GM19467 (cell line): ENCODE data around the gene TBL3.
"Not testable (repeated sequence)": the region's sequence is repeated elsewhere in the genome, so short reads cannot be mapped to it uniquely, and the experiment has no call there.

ENCODE experiments used
- ATAC-seq: cut with Tn5 transposase; IDR thresholded peaks from one replicate; pipeline ENCODE4 v1.9.1; 2021; ENCODE audit warnings: mild to moderate bottlenecking, moderate library complexity; ENCODE audit not compliant: unreplicated experiment

TBL3 gene

GRCh38 chr16:1942810-1943726 is 28.8 kb upstream of the TBL3 start, which contains the start of gene MSRB1:
MSRB1 (minus strand) TSS chr16:1943199; CDS start chr16:1943156, 43 bp downstream.
- peak; percentile 80 for ATAC-seq

- ATAC-seq: no peak
These were observed 27.1 kb upstream of the TBL3 start for GRCh38 chr16:1944612-1945199.

- no peak for ATAC-seq
These were observed 26.1 kb upstream of the TBL3 start for GRCh38 chr16:1945559-1946391.

GRCh38 chr16:1946495-1947368 is 25.1 kb upstream of the TBL3 start:
- ATAC-seq: no peak

GRCh38 chr16:1947369-1947670 is 24.5 kb upstream of the TBL3 start:
- ATAC-seq: no peak

GRCh38 chr16:1949507-1949906 is 22.3 kb upstream of the TBL3 start:
- no peak for ATAC-seq

DNA sequence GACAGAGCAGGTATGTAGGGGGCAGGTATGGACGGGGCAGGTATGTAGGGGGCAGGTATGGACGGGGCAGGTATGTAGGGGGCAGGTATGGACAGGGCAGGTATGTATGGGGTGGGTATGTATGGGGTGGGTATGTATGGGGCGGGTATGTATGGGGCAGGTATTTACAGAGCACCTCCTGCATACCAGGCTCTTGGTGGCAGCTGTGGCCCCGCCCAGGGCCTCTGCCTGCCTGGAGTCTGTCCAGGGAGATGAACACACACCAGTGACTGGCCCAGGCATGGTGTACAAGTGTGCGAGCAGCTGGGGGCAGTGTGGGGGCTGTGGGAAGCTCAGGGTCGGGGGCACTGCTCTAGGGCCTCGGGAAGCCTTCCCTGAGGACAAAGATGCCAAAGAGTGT is 21.8 kb upstream of the TBL3 start:
- ATAC-seq: no peak

DNA sequence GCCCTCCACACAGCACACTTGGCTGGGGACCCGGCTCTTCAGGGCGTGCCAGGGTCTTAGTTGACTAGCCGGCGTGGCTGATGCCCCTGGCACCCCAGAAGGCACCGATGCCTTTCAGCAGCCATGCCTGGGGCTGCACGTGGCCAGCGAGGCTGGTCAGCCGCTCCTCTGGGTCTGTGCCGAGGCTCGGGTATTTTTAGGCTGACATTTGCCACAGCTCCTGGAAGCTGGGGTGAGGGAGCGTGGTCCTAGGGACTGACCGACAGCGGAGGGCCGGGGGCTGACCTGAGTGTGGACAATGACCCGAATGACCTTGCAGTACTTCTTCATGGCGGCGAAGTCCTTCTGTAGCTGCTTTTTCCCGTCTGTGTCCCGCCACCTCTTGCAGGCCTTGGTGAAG is 21.3 kb upstream of the TBL3 start:
- ATAC-seq: no peak

GRCh38 chr16:1953734-1954133 is 18.1 kb upstream of the TBL3 start:
- no peak for ATAC-seq

GRCh38 chr16:1957434-1958142 is 14.3 kb upstream of the TBL3 start:
- ATAC-seq: not testable (repeated sequence)

DNA sequence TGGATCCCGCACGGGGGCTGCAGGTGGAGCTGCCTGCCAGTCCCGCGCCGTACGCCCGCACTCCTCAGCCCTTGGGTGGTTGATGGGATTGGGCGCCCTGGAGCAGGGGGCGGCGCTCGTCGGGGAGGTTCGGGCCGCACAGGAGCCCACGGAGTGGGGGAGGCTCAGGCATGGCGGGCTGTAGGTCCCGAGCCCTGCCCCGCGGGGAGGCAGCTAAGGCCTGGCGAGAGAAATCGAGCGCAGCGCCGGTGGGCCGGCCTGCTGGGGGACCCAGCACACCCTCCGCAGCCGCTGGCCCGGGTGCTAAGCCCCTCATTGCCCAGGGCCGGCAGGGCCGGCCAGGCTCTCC is 13.7 kb upstream of the TBL3 start:
- ATAC-seq: not testable (repeated sequence)

- no peak for ATAC-seq
These were observed 13.1 kb upstream of the TBL3 start for GRCh38 chr16:1958715-1959268.

- ATAC-seq: peak; percentile 78
These were observed 12.4 kb upstream of the TBL3 start, which contains the start of gene NDUFB10 for GRCh38 chr16:1959269-1960039. NDUFB10 (plus strand) TSS chr16:1959538; CDS start chr16:1959625, 87 bp downstream.

DNA sequence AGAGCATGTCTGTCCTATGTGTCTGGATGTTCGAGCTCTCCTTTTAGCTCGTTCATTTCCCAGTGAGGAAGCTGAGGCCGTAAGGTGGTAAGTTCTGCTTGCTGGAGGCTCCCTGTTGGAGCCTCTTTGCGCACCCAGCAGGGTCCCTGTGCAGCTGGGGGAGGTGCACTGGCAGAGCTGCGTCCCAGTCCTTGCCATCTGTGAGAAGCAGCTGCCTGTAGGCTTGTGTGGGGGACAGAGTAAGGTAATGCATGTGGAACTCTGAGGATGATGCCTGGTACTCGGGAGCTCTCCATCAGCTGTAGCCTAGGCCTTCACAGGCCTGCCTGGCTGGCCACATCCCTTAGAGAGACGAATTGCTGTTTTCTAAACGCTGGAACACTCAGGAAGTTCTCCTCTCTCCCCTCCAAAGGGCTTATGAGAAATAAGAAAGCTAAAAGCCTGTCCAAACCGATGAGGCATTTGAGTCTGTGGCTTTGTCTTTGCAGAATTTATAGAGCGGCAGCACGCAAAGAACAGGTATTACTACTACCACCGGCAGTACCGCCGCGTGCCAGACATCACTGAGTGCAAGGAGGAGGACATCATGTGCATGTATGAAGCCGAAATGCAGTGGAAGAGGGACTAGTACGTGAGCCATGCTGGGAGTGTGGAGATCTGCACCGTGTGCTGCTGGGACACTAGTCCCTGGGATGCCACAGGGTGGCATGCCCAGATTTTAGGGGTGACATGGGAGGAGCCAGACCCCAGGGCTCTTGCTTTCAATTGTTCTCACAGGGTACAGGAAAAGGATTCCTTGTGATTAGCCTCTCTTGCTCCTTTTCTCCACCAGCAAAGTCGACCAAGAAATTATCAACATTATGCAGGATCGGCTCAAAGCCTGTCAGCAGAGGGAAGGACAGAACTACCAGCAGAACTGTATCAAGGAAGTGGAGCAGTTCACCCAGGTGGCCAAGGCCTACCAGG is 10.9 kb upstream of the TBL3 start:
- no peak for ATAC-seq

GRCh38 chr16:1961651-1962067 is 10.2 kb upstream of the TBL3 start:
- no peak for ATAC-seq

DNA sequence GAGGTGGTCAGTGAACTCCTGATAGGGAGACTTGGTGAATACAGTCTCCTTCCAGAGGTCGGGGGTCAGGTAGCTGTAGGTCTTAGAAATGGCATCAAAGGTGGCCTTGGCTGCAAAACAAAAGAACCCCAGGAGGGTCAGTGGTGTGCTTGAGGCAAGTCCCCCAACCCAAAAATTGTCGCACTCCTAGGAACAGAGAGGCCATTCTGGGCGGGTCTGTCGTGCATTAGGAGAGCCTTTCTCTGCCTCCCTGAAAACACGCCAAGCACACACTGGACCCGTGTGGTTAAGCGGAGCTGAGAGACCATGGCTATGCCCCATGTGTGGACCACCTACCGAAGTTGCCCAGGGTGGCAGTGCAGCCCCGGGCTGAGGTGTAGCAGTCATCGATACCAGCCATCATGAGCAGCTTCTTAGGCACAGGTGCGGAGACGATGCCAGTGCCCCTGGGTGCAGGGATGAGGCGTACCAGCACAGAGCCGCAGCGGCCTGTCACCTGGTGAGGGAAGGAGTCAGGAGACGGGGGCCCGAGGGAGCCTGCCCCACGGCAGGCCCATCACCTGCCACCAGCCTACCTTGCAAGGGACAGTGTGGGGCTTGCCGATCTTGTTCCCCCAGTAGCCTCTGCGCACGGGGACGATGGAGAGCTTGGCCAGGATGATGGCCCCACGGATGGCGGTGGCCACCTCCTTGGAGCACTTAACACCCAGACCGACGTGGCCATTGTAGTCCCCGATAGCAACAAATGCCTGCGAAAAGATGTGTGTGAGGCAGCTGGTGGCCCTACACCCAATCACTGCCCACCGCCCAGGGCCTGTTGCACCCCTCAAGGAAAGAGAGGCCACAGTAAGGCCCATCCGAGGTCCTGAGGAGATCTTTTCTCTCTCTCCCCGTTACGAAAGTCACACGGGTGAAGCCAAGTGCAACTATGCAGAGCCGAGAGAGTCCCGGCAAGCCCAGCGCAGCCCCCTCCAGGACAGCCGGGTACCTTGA is 9.4 kb upstream of the TBL3 start:
- not testable (repeated sequence) for ATAC-seq
